Body of pancreas (tissue), 4 donors: ENCODE data around the gene CCDC134. TPM values are rescaled to one million over a fixed set of nuclear protein-coding genes. Genes with fewer than 3 reads are reported as not detected.

Experiments used
- ATAC-seq: fragments of 150-250 bp; one replicate; pipeline ENCODE4 v1.9.1; 2016
- DNase-seq, 4 donors: peaks; one replicate each; pipeline ENCODE4 v3.0.0-alpha.2; 2019
- H3K27ac ChIP-seq, 4 donors: fragments of 200-600 bp; sonication (generic); 1 replicate in 3 of 4; 2 replicates in 1 of 4; pipeline versions ENCODE4 v1.5.1 to v1.6.1; 2016 to 2019; ENCODE audit warnings: mild to moderate bottlenecking in 1 of 4, mixed read lengths in 1 of 4, moderate library complexity in 1 of 4
- H3K27me3 ChIP-seq, 2 donors: fragments of 200-600 bp; sonication (generic); one replicate each; pipeline ENCODE4 v1.6.0; 2016; ENCODE audit warnings: mild to moderate bottlenecking in 1 of 2
- H3K36me3 ChIP-seq, 2 donors: fragments of 200-600 bp; sonication (generic); replicated peaks in 1 of 2; 2 replicates each; pipeline ENCODE4 v1.5.1; 2016; ENCODE audit warnings: low read depth in 2 of 2; ENCODE audit not compliant: insufficient read depth in 1 of 2
- H3K4me1 ChIP-seq: fragments of 200-600 bp; sonication (generic); one replicate; pipeline ENCODE4 v1.6.0; 2016
- H3K4me3 ChIP-seq, 2 donors: fragments of 200-600 bp; sonication (generic); 1 replicate in 1 of 2; 2 replicates in 1 of 2; pipeline ENCODE4 v1.5.1; 2016 to 2019
- H3K9me3 ChIP-seq, 3 donors: fragments of 200-600 bp; sonication (generic); 1 replicate in 2 of 3; 2 replicates in 1 of 3; pipeline ENCODE4 v1.5.1; 2016
- CTCF ChIP-seq, 7 experiments: fragments of 450-650 bp in 4 of 7; fragments of 200-600 bp in 3 of 7; sonication (generic) in 3 of 7; IDR thresholded peaks; one replicate each; pipeline ENCODE4 v1.5.1; 2016 to 2019; ENCODE audit warnings: antibody characterized with exemption in 7 of 7
- POLR2A ChIP-seq, 3 donors: fragments of 450-650 bp; IDR thresholded peaks; one replicate each; pipeline ENCODE4 v1.6.1; 2016; ENCODE audit warnings: antibody characterized with exemption in 3 of 3, mild to moderate bottlenecking in 2 of 3
- WGBS, 2 donors: methylation state at CpG; one replicate each; pipeline ENCODE4 v1.1.5; 2017; 5-methylcytosine and 5-hydroxymethylcytosine counted together
- intact Hi-C: fragments of 100-400 bp; cut with DNase I; formaldehyde crosslinking; loops from one replicate; pipeline ENCODE4 v1.15.1; 2023
- total RNA-seq, 2 donors: library from RNA; depleted of rRNA; stranded (reverse); fragments of >200 nt; gene quantifications; one replicate each; pipeline ENCODE4 v1.1.0, GENCODE V29; 2016

Gene CCDC134
- total RNA-seq, 2 donors from 2014 or later, result 3.1 to 13.5 TPM

- Histone ChIP-seq H3K4me1 (peaks cover 26% of the 10 kb centered on the region), H3K4me3 (no peak overlapping the region), H3K27ac (no peak overlapping the region), H3K36me3 (no peaks in the 10 kb centered on the region), H3K27me3 (no peaks in the 10 kb centered on the region), H3K9me3 (no peaks in the 10 kb centered on the region)
- no peak for TF ChIP-seq CTCF (IDR thresholded peaks at IDR 0.05)
- TF ChIP-seq POLR2A (IDR thresholded peaks at IDR 0.05), result no peak
- 45 to 49% methylated on average over 6 of the region's 6 CpGs for WGBS, 2 donors
- no peak for ATAC-seq
- intact Hi-C loops, result loop anchor here (5.0 kb wide), 1 partner anchor 119 kb away; no protein-coding TSS in a partner anchor
- DNase-seq, result no peak
Measured at GRCh38 chr22:41823797-41824196, 23.3 kb downstream of the CCDC134 start.

DNA sequence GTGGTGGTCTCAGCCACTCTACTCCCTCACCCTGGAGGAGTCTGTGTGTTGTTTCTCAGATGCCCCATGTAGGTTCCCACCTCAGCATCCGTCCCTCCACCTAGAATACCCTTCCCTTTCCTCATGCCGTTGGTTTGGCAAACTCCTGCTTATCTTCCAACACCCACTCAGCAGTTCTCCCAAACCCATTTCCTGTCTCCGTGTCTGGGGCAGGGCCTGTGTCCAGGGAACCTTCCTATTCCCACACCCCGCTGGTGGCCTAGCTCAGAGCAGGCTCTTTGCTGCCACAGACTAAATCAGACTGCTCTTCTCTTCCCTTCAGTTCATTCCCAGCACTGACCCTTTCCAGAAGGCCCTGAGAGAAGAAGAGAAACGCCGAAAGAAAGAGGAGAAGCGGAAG, 24.9 kb downstream of the CCDC134 start:
- Histone ChIP-seq H3K9me3 (no peaks in the 10 kb centered on the region), H3K27me3 (no peaks in the 10 kb centered on the region), H3K27ac (peak overlapping the region in 2 of 4 donors; percentile 41 to 60), H3K4me1 (peaks cover 26% of the 10 kb centered on the region), H3K36me3 (no peaks in the 10 kb centered on the region), H3K4me3 (no peak overlapping the region)
- 78 to 79% methylated on average over 7 of the region's 7 CpGs for WGBS, 2 donors
- no peak for DNase-seq
- ATAC-seq, result no peak
- intact Hi-C loops, result no loop called here
- TF ChIP-seq CTCF (IDR thresholded peaks at IDR 0.05) (no peak), POLR2A (IDR thresholded peaks at IDR 0.05) (no peak)

GRCh38 chr22:41826021-41826420, 25.5 kb downstream of the CCDC134 start:
- Histone ChIP-seq H3K27me3 (no peaks in the 10 kb centered on the region), H3K9me3 (no peaks in the 10 kb centered on the region), H3K36me3 (no peaks in the 10 kb centered on the region), H3K27ac (peak overlapping the region; percentile 41 to 60 (median 52)), H3K4me3 (no peak overlapping the region), H3K4me1 (peaks cover 27% of the 10 kb centered on the region)
- 60% methylated on average over 3 of the region's 3 CpGs; no CpG with 5 or more reads in 1 of the 2 donors for WGBS, 2 donors
- intact Hi-C loops, result no loop called here
- ATAC-seq (no peak), DNase-seq (no peak)
- TF ChIP-seq POLR2A (IDR thresholded peaks at IDR 0.05), result no peak
- no peak for TF ChIP-seq CTCF (IDR thresholded peaks at IDR 0.05)

DNA sequence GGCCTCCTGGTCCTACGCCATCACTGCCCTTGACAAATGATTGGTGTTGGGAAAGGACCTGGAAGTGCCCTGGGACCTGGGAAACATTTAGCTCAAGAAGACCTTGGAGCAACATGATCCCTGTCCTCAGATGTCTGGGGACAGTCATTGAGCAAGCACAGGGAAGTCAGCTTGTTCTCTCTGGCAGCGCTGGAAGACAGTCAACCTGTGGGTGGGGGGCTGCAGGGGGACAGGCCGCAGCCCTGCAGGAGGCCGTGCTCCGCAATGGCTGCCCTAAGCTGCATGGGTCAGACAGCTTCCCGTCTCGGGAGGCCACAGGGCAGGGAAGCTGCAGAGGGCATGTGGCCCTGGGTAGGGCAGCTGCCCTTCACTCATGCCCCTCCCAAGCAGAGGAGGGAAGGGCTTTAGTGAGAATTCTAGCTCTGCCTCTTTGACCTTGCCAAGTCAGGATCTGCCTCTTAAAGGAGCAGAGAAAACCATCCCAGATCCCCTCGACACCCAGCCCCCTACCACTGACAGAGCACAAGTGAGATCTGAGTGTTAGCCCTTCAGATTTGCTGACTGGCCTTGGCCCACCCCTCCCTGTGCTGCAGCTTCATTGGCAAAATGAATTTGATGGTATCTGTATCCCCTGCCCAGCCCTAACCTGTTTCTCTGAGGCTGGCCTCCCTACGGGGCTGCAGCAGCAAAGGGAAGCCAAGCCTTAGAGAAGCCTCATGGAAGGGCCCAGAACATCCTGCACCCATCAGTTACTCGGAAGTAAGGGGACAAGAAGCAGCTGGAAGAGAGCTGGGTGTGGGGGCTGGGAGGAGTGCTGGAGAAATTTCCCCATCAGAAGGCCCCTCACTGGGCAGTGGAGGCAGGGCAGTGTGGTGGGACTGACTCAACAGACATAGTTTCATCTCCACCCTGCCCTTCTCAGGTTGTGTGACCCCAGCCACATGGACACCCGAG, 26.2 kb downstream of the CCDC134 start:
- Histone ChIP-seq H3K27me3 (no peaks in the 10 kb centered on the region), H3K4me1 (peaks cover 33% of the 10 kb centered on the region), H3K4me3 (no peak overlapping the region), H3K36me3 (no peaks in the 10 kb centered on the region), H3K27ac (peak overlapping the region; percentile 41 to 60 (median 52)), H3K9me3 (no peaks in the 10 kb centered on the region)
- peak; percentile 51 for ATAC-seq
- peak; percentile 27 to 53 (median 44) for DNase-seq
- TF ChIP-seq CTCF (IDR thresholded peaks at IDR 0.05), result no peak
- no peak for TF ChIP-seq POLR2A (IDR thresholded peaks at IDR 0.05)
- WGBS, 2 donors, result 48 to 64% methylated on average over 4 to 11 of the region's 11 CpGs
- intact Hi-C loops, result no loop called here
